ENCODE data around the gene F13B.

DNA sequence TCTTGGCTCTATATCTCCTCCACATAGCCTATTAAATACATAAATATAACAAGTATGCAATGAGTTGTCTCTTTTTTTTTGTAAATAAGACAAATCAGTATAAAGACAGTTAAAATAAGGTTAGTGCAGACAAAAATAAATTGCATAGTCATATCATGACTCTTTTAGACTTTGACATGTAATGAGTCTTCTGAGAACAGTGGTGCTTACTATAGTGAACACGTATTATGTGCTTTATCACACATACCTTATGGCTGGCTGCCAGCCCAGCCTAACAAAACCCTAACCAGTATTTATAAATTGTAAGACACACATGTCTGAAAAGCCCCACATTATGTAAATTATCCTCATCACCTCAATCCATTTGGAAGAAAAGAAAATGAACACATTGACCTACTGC, 29.1 kb upstream of the F13B start:
- TF ChIP-seq, protein P1, sequence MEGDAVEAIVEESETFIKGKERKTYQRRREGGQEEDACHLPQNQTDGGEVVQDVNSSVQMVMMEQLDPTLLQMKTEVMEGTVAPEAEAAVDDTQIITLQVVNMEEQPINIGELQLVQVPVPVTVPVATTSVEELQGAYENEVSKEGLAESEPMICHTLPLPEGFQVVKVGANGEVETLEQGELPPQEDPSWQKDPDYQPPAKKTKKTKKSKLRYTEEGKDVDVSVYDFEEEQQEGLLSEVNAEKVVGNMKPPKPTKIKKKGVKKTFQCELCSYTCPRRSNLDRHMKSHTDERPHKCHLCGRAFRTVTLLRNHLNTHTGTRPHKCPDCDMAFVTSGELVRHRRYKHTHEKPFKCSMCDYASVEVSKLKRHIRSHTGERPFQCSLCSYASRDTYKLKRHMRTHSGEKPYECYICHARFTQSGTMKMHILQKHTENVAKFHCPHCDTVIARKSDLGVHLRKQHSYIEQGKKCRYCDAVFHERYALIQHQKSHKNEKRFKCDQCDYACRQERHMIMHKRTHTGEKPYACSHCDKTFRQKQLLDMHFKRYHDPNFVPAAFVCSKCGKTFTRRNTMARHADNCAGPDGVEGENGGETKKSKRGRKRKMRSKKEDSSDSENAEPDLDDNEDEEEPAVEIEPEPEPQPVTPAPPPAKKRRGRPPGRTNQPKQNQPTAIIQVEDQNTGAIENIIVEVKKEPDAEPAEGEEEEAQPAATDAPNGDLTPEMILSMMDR (conservative IDR thresholded peaks at IDR 0.05; ENCODE audit: low read depth, low read length): no peak
- TF ChIP-seq EZH2 (IDR thresholded peaks at IDR 0.05; ENCODE audit: low read length, unreplicated experiment): no peak
